ENCODE data around the gene FNDC11. TPM values are rescaled to one million over a fixed set of nuclear protein-coding genes. Genes with fewer than 3 reads are reported as not detected.

Gene FNDC11
- total and polyA plus RNA-seq, 2 of the 13 experiments (the other 11 are each of a cell fraction or from before 2014, with no cell fraction given) = 0.07 TPM; not detected in 1

- TF ChIP-seq PATZ1 (CRISPR knock-in tag; IDR thresholded peaks at IDR 0.05) = peak; percentile 9; the same call in 1 of the 2 replicates
- TF ChIP-seq ZFX (CRISPR knock-in tag; IDR thresholded peaks at IDR 0.05; ENCODE audit: low read depth) = no peak
- TF ChIP-seq ZFP91 (CRISPR knock-in tag; IDR thresholded peaks at IDR 0.05; ENCODE audit: borderline replicate concordance) = 0 out of 2 replicates have a peak, but pooled peaks have one; percentile 31
- TF ChIP-seq ZNF3 (CRISPR knock-in tag; IDR thresholded peaks at IDR 0.05) = no peak
- TF ChIP-seq GLI4 (CRISPR knock-in tag; IDR thresholded peaks at IDR 0.05; ENCODE audit: borderline replicate concordance) = no peak
- no peak for TF ChIP-seq TSC22D2 (CRISPR knock-in tag; IDR thresholded peaks at IDR 0.05; ENCODE audit: borderline replicate concordance)
- no peak for TF ChIP-seq SP4 (CRISPR knock-in tag; IDR thresholded peaks at IDR 0.05)
- no peak for TF ChIP-seq RCOR2 (CRISPR knock-in tag; IDR thresholded peaks at IDR 0.05)
- TF ChIP-seq KLF6 (CRISPR knock-in tag; IDR thresholded peaks at IDR 0.05) = 0 out of 2 replicates have a peak, but pooled peaks have one; percentile 25
- no peak for TF ChIP-seq GABPA (IDR thresholded peaks at IDR 0.05; ENCODE audit: low read depth, low read length)
- no peak for TF ChIP-seq GABPA (CRISPR knock-in tag; IDR thresholded peaks at IDR 0.05; ENCODE audit: low read depth)
- no peak for TF ChIP-seq MAX (IDR thresholded peaks at IDR 0.05)
- peak; percentile 31 for TF ChIP-seq HNRNPK (IDR thresholded peaks at IDR 0.05; ENCODE audit: low read depth, low read length, poor library complexity, severe bottlenecking)
- TF ChIP-seq FOXK2 (IDR thresholded peaks at IDR 0.05) = no peak
- no peak for TF ChIP-seq MTF2 (CRISPR knock-in tag; IDR thresholded peaks at IDR 0.05; ENCODE audit: borderline replicate concordance)
- TF ChIP-seq IRF2 (CRISPR knock-in tag; IDR thresholded peaks at IDR 0.05) = no peak
- peak; percentile 10; the same call in 1 of the 2 replicates for TF ChIP-seq TFDP2 (CRISPR knock-in tag; IDR thresholded peaks at IDR 0.05)
- no peak for TF ChIP-seq ZNF724P (CRISPR knock-in tag; IDR thresholded peaks at IDR 0.05; ENCODE audit: borderline replicate concordance)
- TF ChIP-seq MYC (CRISPR knock-in tag; IDR thresholded peaks at IDR 0.05; ENCODE audit: borderline replicate concordance) = no peak
- no peak for TF ChIP-seq DRAP1 (CRISPR knock-in tag; IDR thresholded peaks at IDR 0.05)
These were observed 32.9 kb upstream of the FNDC11 start (continued) for GRCh38 chr20:63520934-63521601.

All from HepG2 (cell line).